ENCODE measurements around the gene VDAC1.

- TF ChIP-seq POLR2A (IDR thresholded peaks at IDR 0.05; ENCODE audit: low read length): no peak
- TF ChIP-seq GATA1 (IDR thresholded peaks at IDR 0.05; ENCODE audit: low read depth, low read length): no peak
Measured at GRCh38 chr5:133977858-133978257, 26.9 kb downstream of the VDAC1 start.
